Left lung (tissue), 10 donors: Measurements from ENCODE around the gene TLDC2. TPM values are rescaled to one million over a fixed set of nuclear protein-coding genes. Genes with fewer than 3 reads are reported as not detected.

Source experiments
- ATAC-seq: fragments of 200-7000 bp; cut with Tn5 transposase; one replicate; pipeline ENCODE4 v1.9.1; 2020; ENCODE audit warnings: moderate library complexity
- DNase-seq, 4 donors: peaks; one replicate each; pipeline ENCODE4 v3.0.0-alpha.2; 2013 to 2020
- H3K27ac ChIP-seq, 2 donors: fragments of 200-600 bp; sonication (generic) in 1 of 2; one replicate each; pipeline versions ENCODE4 v1.5.0 to v1.8.0; 2020 to 2021
- H3K27me3 ChIP-seq, 2 donors: fragments of 200-600 bp; sonication (generic) in 1 of 2; one replicate each; pipeline versions ENCODE4 v1.5.0 to v1.8.0; 2020 to 2021
- H3K36me3 ChIP-seq, 2 donors: fragments of 200-600 bp; sonication (generic) in 1 of 2; one replicate each; pipeline versions ENCODE4 v1.5.0 to v1.8.0; 2020 to 2021
- H3K4me1 ChIP-seq, 2 donors: fragments of 200-600 bp; one replicate each; pipeline ENCODE4 v1.8.0; 2021
- H3K4me3 ChIP-seq, 2 donors: fragments of 200-600 bp; sonication (generic) in 1 of 2; one replicate each; pipeline versions ENCODE4 v1.5.0 to v1.8.0; 2020 to 2021; ENCODE audit warnings: mild to moderate bottlenecking in 1 of 2
- H3K9me3 ChIP-seq, 2 donors: fragments of 200-600 bp; sonication (generic) in 1 of 2; one replicate each; pipeline versions ENCODE4 v1.5.0 to v1.8.0; 2020 to 2021
- intact Hi-C, 2 donors: fragments of 100-400 bp; cut with DNase I; formaldehyde crosslinking; loops; one replicate each; pipeline versions ENCODE4 v1.11.2 to v1.14.2; 2022
- polyA plus RNA-seq, 6 donors: library from polyadenylated mRNA; unstranded; fragments of 120-200 nt; gene quantifications; one replicate each; pipeline ENCODE4 v1.2.1, GENCODE V29; 2013; ENCODE audit not compliant: insufficient read length in 6 of 6
- total RNA-seq, 2 donors: library from RNA; stranded (reverse); fragmentation: NEBNext Ultra II Directional; extraction: Animal tissue kit (Norgen Biotek cat#: 25700); gene quantifications; one replicate each; pipeline ENCODE4 v1.2.1, GENCODE V29; 2021
- TF ChIP-seq, protein P1 (sequence below), 2 donors: fragments of 200-600 bp; sonication (generic) in 1 of 2; IDR thresholded peaks; one replicate each; pipeline versions ENCODE4 v1.5.0 to v1.8.0; 2021; ENCODE audit warnings: antibody characterized with exemption in 2 of 2
- donor health status: DM: no; HTN: yes; CAD: no.
- donor health status: DM: no; HTN: no; CAD: no.

TLDC2 gene
- total and polyA plus RNA-seq, 8 donors = 0.29 to 2.5 (median 1.6) TPM

DNA sequence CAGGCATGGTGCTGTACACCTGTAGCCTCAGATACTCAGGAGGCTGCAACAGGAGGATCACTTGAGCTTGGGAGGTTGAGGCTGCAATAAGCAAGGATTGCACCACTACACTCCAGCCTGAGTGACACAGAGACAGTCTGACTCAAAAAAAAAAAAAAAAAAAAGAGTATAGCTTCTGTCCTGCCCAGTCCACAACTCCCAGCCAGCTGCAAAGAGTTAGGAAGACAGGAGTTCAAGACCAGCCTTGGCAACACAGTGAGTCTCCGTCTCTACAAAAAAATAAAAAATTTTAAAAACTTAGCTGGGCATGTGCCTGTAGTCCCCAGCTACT lies 28.3 kb upstream of the TLDC2 start:
- Histone ChIP-seq H3K27ac (peak overlapping the region; percentile 39 to 68), H3K9me3 (peaks cover 0 to 4% of the 10 kb centered on the region in 2 donors), H3K36me3 (no peaks in the 10 kb centered on the region), H3K4me3 (no peak overlapping the region), H3K27me3 (no peaks in the 10 kb centered on the region), H3K4me1 (peaks cover 18 to 51% of the 10 kb centered on the region in 2 donors)
- TF ChIP-seq, protein P1, sequence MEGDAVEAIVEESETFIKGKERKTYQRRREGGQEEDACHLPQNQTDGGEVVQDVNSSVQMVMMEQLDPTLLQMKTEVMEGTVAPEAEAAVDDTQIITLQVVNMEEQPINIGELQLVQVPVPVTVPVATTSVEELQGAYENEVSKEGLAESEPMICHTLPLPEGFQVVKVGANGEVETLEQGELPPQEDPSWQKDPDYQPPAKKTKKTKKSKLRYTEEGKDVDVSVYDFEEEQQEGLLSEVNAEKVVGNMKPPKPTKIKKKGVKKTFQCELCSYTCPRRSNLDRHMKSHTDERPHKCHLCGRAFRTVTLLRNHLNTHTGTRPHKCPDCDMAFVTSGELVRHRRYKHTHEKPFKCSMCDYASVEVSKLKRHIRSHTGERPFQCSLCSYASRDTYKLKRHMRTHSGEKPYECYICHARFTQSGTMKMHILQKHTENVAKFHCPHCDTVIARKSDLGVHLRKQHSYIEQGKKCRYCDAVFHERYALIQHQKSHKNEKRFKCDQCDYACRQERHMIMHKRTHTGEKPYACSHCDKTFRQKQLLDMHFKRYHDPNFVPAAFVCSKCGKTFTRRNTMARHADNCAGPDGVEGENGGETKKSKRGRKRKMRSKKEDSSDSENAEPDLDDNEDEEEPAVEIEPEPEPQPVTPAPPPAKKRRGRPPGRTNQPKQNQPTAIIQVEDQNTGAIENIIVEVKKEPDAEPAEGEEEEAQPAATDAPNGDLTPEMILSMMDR (IDR thresholded peaks at IDR 0.05) = no peak
- ATAC-seq (no peak), DNase-seq (no peak)
- intact Hi-C loops = no loop called here

DNA sequence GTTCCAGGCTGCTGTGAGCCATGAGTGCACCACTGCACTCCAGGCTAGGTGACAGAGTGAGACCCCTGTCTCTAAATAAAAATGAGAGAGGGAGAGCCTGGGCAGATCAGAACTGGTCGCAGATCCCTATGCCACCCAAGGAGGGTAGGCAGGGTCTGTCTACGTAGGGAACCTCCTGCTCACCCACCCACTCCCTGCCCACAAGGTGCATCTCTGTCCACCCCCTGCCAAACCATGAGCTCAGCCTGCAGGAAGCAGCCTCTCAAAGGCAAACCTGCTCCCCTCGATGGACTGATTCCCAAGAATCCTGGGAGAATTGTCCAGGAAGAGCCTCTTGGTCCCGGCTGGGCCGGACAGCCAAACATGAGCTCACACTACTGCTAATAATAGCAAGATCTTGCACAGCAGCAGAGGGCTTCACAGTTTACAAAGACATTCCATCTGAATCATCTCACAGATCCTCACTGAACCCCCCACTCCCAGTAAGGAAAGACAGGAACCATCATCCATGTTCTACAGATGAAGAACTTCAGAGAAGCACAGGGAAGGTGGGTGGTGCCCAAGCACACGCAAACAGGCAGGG lies 27.8 kb upstream of the TLDC2 start:
- Histone ChIP-seq H3K4me1 (peaks cover 18 to 46% of the 10 kb centered on the region in 2 donors), H3K4me3 (no peak overlapping the region), H3K36me3 (no peaks in the 10 kb centered on the region), H3K27ac (peak overlapping the region; percentile 39 to 68), H3K9me3 (peaks cover 0 to 4% of the 10 kb centered on the region in 2 donors), H3K27me3 (no peaks in the 10 kb centered on the region)
- TF ChIP-seq, protein P1 (IDR thresholded peaks at IDR 0.05) = no peak
- intact Hi-C loops = no loop called here
- ATAC-seq = peak; percentile 41
- DNase-seq = peak in 1 of 4 donors; percentile 49

DNA sequence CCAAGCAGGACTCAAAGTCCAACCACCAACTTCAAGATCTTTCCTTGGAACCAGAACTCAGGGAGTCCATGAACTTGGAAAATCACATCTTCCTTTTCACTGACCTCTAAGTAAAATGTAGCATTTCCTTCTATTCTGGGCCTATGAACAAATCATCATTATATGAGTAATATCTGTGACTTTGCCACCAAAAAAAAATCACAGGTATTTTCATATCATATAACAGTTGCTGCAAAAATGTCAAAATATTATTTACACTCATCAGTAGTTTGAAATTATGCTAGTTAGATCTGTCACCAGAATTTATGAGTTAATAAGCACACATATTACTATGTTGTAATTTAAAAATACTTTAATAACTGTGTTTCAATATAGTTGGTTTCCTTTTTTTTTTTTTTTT lies 27.3 kb upstream of the TLDC2 start:
- Histone ChIP-seq H3K27me3 (no peaks in the 10 kb centered on the region), H3K4me3 (no peak overlapping the region), H3K27ac (peak overlapping the region; percentile 39 to 68), H3K4me1 (peaks cover 15 to 41% of the 10 kb centered on the region in 2 donors), H3K9me3 (peaks cover 0 to 4% of the 10 kb centered on the region in 2 donors), H3K36me3 (no peaks in the 10 kb centered on the region)
- TF ChIP-seq, protein P1 (IDR thresholded peaks at IDR 0.05) = no peak
- intact Hi-C loops = no loop called here
- no peak for ATAC-seq
- no peak for DNase-seq

DNA sequence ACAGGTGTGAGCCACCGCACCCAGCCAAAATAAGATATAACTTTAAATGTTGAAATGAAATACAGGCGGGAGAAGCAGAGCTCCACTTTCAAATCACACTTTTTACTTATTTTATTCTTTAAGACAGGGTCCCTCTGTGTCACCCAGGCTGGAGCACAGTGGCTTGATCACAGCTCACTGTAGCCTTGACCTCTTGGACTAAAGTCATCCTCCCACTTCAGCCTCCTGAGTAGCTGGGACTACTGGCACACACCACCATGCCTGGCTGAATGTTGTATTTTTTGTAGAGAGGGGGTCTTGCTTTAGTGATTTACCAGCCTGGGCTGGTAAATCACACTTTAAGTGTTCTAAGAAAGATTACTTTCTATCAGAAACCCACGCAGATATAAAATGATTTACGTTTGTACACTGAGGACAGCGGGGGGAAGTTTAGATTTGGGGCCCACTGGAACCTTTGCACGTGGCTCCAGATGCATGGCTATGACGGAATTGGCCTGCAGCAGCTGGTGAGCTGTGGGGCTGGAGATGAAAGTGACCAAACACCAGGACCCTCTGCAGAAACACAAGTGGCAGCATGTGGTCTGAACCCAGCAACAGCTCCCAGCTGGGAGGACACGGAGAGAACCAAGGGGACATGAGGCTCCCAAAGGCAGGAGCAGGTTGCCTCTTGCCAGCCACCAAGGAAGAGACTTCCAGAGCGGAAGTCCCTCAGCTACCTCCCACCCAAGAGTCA lies 26.4 kb upstream of the TLDC2 start:
- ATAC-seq = no peak
- peak overlapping the region; percentile 33 to 68 for H3K27ac ChIP-seq
- intact Hi-C loops = no loop called here
- TF ChIP-seq, protein P1 (IDR thresholded peaks at IDR 0.05) = no peak
- H3K4me3 ChIP-seq = no peak overlapping the region
- no peak for DNase-seq
- peaks cover 17 to 39% of the 10 kb centered on the region in 2 donors for H3K4me1 ChIP-seq
- H3K36me3 ChIP-seq = no peaks in the 10 kb centered on the region
- no peaks in the 10 kb centered on the region for H3K27me3 ChIP-seq
- H3K9me3 ChIP-seq = peaks cover 0 to 4% of the 10 kb centered on the region in 2 donors

DNA sequence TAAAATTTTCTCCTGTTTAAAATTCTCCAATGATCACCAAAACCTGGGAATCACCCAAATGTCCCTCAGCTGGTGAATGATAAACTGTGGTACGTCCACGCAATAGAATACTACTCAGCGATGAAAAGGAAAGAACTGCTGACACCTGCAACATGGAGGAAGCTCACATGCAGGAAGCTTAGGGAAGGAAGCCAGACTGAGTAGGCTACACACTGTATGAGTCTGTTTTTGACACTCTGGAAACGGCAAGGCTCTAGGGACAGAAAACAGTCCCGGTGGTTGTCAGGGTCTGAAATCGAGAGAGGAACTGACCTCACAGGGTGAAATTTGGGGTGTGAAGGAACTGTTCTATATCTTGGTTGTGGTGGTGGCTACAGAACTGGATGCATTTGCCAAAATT lies 25.2 kb upstream of the TLDC2 start:
- Histone ChIP-seq H3K4me1 (peaks cover 22 to 47% of the 10 kb centered on the region in 2 donors), H3K27me3 (no peaks in the 10 kb centered on the region), H3K36me3 (no peaks in the 10 kb centered on the region), H3K9me3 (peaks cover 0 to 4% of the 10 kb centered on the region in 2 donors), H3K27ac (no peak overlapping the region), H3K4me3 (no peak overlapping the region)
- TF ChIP-seq, protein P1 (IDR thresholded peaks at IDR 0.05) = no peak
- ATAC-seq (no peak), DNase-seq (no peak)
- intact Hi-C loops = no loop called here
